ENCODE data around the gene GAS2L1.

Gene GAS2L1

GRCh38 chr22:29306175-29306834, at the start of gene GAS2L1:
Gene GAS2L1 (plus strand): TSS chr22:29306650. CDS start chr22:29308106, 1,456 bp downstream.
- peak; percentile 86 for DNase-seq

GRCh38 chr22:29257751-29258181, 48.7 kb upstream of the GAS2L1 start:
- no peak for DNase-seq

- no peak for DNase-seq
These were observed 47.8 kb upstream of the GAS2L1 start for GRCh38 chr22:29258407-29259252.

- DNase-seq, result no peak
These were observed 47.1 kb upstream of the GAS2L1 start for GRCh38 chr22:29259253-29259899.

- DNase-seq, result no peak
These were observed 46.4 kb upstream of the GAS2L1 start for GRCh38 chr22:29260031-29260560.

GRCh38 chr22:29260601-29261315, 45.7 kb upstream of the GAS2L1 start:
- DNase-seq, result no peak

GRCh38 chr22:29263791-29264276, 42.6 kb upstream of the GAS2L1 start:
- no peak for DNase-seq

- DNase-seq, result no peak
These were observed 41.1 kb upstream of the GAS2L1 start for GRCh38 chr22:29265305-29265704.

GRCh38 chr22:29265929-29266328, 40.5 kb upstream of the GAS2L1 start:
- no peak for DNase-seq

GRCh38 chr22:29266564-29267461, 39.6 kb upstream of the GAS2L1 start:
- DNase-seq, result no peak

- no peak for DNase-seq
These were observed 39.0 kb upstream of the GAS2L1 start for GRCh38 chr22:29267462-29267857.

- peak; percentile 99 for DNase-seq
These were observed 38.5 kb upstream of the GAS2L1 start, which contains the start of the genes EWSR1 and RHBDD3 for GRCh38 chr22:29267858-29268510. Gene EWSR1 (plus strand): TSS chr22:29268268. CDS start chr22:29268337, 69 bp downstream. Gene RHBDD3 (minus strand): TSS chr22:29267981. CDS start chr22:29265626, 2,355 bp downstream.

GRCh38 chr22:29268511-29269229, 37.8 kb upstream of the GAS2L1 start:
- peak; percentile 77 for DNase-seq

GRCh38 chr22:29269230-29269604, 37.2 kb upstream of the GAS2L1 start:
- DNase-seq, result no peak

- no peak for DNase-seq
These were observed 36.5 kb upstream of the GAS2L1 start for GRCh38 chr22:29269731-29270474.

- DNase-seq, result no peak
These were observed 35.8 kb upstream of the GAS2L1 start for GRCh38 chr22:29270475-29271271.

GRCh38 chr22:29272624-29273023, 33.8 kb upstream of the GAS2L1 start:
- no peak for DNase-seq

GRCh38 chr22:29275167-29275566, 31.3 kb upstream of the GAS2L1 start:
- no peak for DNase-seq

Data from retina (tissue), 1 donor.